PC-3 (cell line): ENCODE measurements around the gene MS4A18. TPM values are rescaled to one million over a fixed set of nuclear protein-coding genes. Genes with fewer than 3 reads are reported as not detected.
A peak's percentile ranks its signal among the peaks of the same experiment; 100 is the strongest.

Source experiments
- ATAC-seq: fragments of 200-7000 bp; cut with Tn5 transposase; 2 replicates; pipeline ENCODE4 v1.9.1; 2020; ENCODE audit warnings: mild to moderate bottlenecking, moderate library complexity
- BruUV-seq: library from RNA; stranded (reverse); fragments of 400-500 nt; replicated peaks from 2 replicates; lab custom pipeline; 2021; lab: Mats Ljungman, UMichigan
- CTCF ChIA-PET: fragments of 300-600 bp; sonication (Branson Sonifier 250); formaldehyde crosslinking; loops from one replicate; lab custom pipeline; 2022; ENCODE audit warnings: antibody characterized with exemption; lab: Charles Lee
- POLR2A ChIA-PET: fragments of 300-600 bp; sonication (Branson Sonifier 250); formaldehyde crosslinking; loops from one replicate; lab custom pipeline; 2022; ENCODE audit warnings: antibody characterized with exemption; ENCODE audit not compliant: unreplicated experiment; lab: Charles Lee
- DNase-seq: peaks from one replicate; pipeline ENCODE4 v3.0.0-alpha.2; 2015
- H2AFZ ChIP-seq: fragments of 300-600 bp; sonication (generic); 2 replicates; pipeline ENCODE4 v1.6.0; 2016; ENCODE audit warnings: antibody characterized with exemption, low read length
- H3F3A ChIP-seq: fragments of 300-600 bp; sonication (generic); one replicate; pipeline ENCODE4 v1.6.0; 2017; ENCODE audit warnings: antibody characterized with exemption, low read length, control low read depth, mild to moderate bottlenecking; ENCODE audit not compliant: unreplicated experiment
- H3K27ac ChIP-seq: fragments of 300-600 bp; sonication (generic); 2 replicates; pipeline ENCODE4 v1.5.1; 2016; ENCODE audit warnings: mild to moderate bottlenecking, low read length
- H3K27me3 ChIP-seq: fragments of 300-600 bp; sonication (generic); 2 replicates; pipeline ENCODE4 v1.6.1; 2016; ENCODE audit warnings: low read length, mixed read lengths
- H3K36me3 ChIP-seq: fragments of 300-600 bp; sonication (generic); 2 replicates; pipeline ENCODE4 v1.6.1; 2016; ENCODE audit warnings: low read depth, mixed run types, low read length, mixed read lengths
- H3K4me1 ChIP-seq: fragments of 300-600 bp; sonication (generic); 2 replicates; pipeline ENCODE4 v1.5.1; 2016; ENCODE audit warnings: low read length; ENCODE audit not compliant: insufficient read depth
- H3K4me2 ChIP-seq: fragments of 300-600 bp; sonication (generic); 2 replicates; pipeline ENCODE4 v1.6.0; 2016; ENCODE audit warnings: low read length
- H3K4me3 ChIP-seq: fragments of 300-600 bp; sonication (generic); 2 replicates; pipeline ENCODE4 v1.5.1; 2016; ENCODE audit warnings: mild to moderate bottlenecking, low read length, mixed read lengths
- H3K79me2 ChIP-seq: fragments of 300-600 bp; sonication (generic); 2 replicates; pipeline ENCODE4 v1.6.1; 2017; ENCODE audit warnings: low read length, mixed read lengths
- H3K9ac ChIP-seq: fragments of 300-600 bp; sonication (generic); 2 replicates; pipeline ENCODE4 v1.6.0; 2016; ENCODE audit warnings: mild to moderate bottlenecking, low read length
- H3K9me2 ChIP-seq: fragments of 300-600 bp; sonication (generic); replicated peaks from 2 replicates; pipeline ENCODE4 v1.6.1; 2016; ENCODE audit warnings: mixed run types, low read length, mixed read lengths
- H3K9me3 ChIP-seq: fragments of 300-600 bp; sonication (generic); 2 replicates; pipeline ENCODE4 v1.6.1; 2016; ENCODE audit warnings: low read length, mixed read lengths
- H4K20me1 ChIP-seq: fragments of 300-600 bp; sonication (generic); 2 replicates; pipeline ENCODE4 v1.6.1; 2016; ENCODE audit warnings: low read length, mixed read lengths
- EZH2 ChIP-seq: fragments of 300-600 bp; sonication (generic); IDR thresholded peaks from one replicate; pipeline ENCODE4 v1.6.1; 2017; ENCODE audit warnings: antibody characterized with exemption, mild to moderate bottlenecking, low read length; ENCODE audit not compliant: unreplicated experiment
- EZH2phosphoT487 ChIP-seq: fragments of 300-600 bp; sonication (generic); IDR thresholded peaks from 2 replicates; pipeline ENCODE4 v1.6.1; 2018; ENCODE audit warnings: mild to moderate bottlenecking, antibody characterized with exemption, low read length, borderline replicate concordance
- intact Hi-C: fragments of 100-400 bp; cut with micrococcal nuclease; formaldehyde crosslinking; loops from 2 replicates; pipeline ENCODE4 v1.9.0; 2023
- total RNA-seq: library from RNA; depleted of rRNA; stranded (reverse); fragments of >200 nt; gene quantifications from 2 replicates; pipeline ENCODE4 v1.2.3, GENCODE V29; 2014
- TF ChIP-seq, protein P1 (sequence below): fragments of 300-600 bp; sonication (generic); conservative IDR thresholded peaks from 2 replicates; pipeline ENCODE4 v1.5.1; 2017; ENCODE audit warnings: antibody characterized with exemption, low read depth, mild to moderate bottlenecking, low read length

MS4A18 gene
- total RNA-seq, 1 experiment from 2014 or later, result not detected

- H3F3A ChIP-seq, result no peaks in the 10 kb centered on the region
- POLR2A ChIA-PET, result no interaction called here
- H4K20me1 ChIP-seq, result no peaks in the 10 kb centered on the region
- DNase-seq, result no peak
- no peak for ATAC-seq
- no peaks in the 10 kb centered on the region for H3K36me3 ChIP-seq
- H3K4me2 ChIP-seq, result no peak overlapping the region
- no peak overlapping the region for H3K4me3 ChIP-seq
- TF ChIP-seq, protein P1, sequence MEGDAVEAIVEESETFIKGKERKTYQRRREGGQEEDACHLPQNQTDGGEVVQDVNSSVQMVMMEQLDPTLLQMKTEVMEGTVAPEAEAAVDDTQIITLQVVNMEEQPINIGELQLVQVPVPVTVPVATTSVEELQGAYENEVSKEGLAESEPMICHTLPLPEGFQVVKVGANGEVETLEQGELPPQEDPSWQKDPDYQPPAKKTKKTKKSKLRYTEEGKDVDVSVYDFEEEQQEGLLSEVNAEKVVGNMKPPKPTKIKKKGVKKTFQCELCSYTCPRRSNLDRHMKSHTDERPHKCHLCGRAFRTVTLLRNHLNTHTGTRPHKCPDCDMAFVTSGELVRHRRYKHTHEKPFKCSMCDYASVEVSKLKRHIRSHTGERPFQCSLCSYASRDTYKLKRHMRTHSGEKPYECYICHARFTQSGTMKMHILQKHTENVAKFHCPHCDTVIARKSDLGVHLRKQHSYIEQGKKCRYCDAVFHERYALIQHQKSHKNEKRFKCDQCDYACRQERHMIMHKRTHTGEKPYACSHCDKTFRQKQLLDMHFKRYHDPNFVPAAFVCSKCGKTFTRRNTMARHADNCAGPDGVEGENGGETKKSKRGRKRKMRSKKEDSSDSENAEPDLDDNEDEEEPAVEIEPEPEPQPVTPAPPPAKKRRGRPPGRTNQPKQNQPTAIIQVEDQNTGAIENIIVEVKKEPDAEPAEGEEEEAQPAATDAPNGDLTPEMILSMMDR, result no peak; the same call in 1 of the 2 replicates
- TF ChIP-seq EZH2 (no peak), EZH2phosphoT487 (no peak)
- H3K4me1 ChIP-seq, result no peaks in the 10 kb centered on the region
- no peaks in the 10 kb centered on the region for H3K79me2 ChIP-seq
- H2AFZ ChIP-seq, result no peak overlapping the region
- no peaks in the 10 kb centered on the region for H3K9me3 ChIP-seq
- no peak overlapping the region for H3K9ac ChIP-seq
- BruUV-seq, result no TSS peak
- peaks cover 49% of the 10 kb centered on the region for H3K27me3 ChIP-seq
- H3K9me2 ChIP-seq, result no peaks in the 10 kb centered on the region
- no peak overlapping the region for H3K27ac ChIP-seq
- intact Hi-C loops, result no loop called here
- CTCF ChIA-PET, result no interaction called here
These were observed 14.6 kb downstream of the MS4A18 start for GRCh38 chr11:60739114-60739513.

DNA sequence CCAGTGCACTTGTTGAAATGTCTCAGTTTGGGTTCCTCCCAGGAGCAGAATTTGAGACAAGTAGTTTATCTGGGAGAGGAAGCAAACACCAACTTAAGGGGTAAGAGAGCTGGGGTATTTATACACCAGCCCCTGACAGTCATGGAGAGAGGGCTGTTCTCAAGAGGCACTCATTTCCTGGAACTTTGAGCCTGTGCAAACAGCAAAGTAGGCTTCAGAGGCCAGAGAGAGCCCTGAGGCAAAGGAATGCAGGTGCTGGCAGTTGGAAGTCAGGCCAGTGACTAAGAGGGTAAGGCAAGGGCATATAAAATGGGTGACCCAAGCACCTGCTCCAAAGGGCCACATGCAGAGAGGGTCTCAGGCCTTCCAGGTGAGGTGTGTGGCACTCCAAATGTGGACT is 16.1 kb downstream of the MS4A18 start:
- H4K20me1 ChIP-seq, result no peaks in the 10 kb centered on the region
- peaks cover 45% of the 10 kb centered on the region for H3K27me3 ChIP-seq
- no peak overlapping the region for H2AFZ ChIP-seq
- no peaks in the 10 kb centered on the region for H3F3A ChIP-seq
- no peak for ATAC-seq
- no TSS peak for BruUV-seq
- TF ChIP-seq EZH2phosphoT487, result no peak
- TF ChIP-seq EZH2, result no peak
- TF ChIP-seq, protein P1, result no peak
- no peak overlapping the region for H3K4me3 ChIP-seq
- CTCF ChIA-PET, result no interaction called here
- POLR2A ChIA-PET, result no interaction called here
- no peaks in the 10 kb centered on the region for H3K9me2 ChIP-seq
- peak; percentile 19 for DNase-seq
- intact Hi-C loops, result no loop called here
- no peak overlapping the region for H3K27ac ChIP-seq
- H3K79me2 ChIP-seq, result no peaks in the 10 kb centered on the region
- H3K9me3 ChIP-seq, result no peaks in the 10 kb centered on the region
- H3K4me2 ChIP-seq, result no peak overlapping the region
- no peaks in the 10 kb centered on the region for H3K4me1 ChIP-seq
- H3K9ac ChIP-seq, result no peak overlapping the region
- no peaks in the 10 kb centered on the region for H3K36me3 ChIP-seq

DNA sequence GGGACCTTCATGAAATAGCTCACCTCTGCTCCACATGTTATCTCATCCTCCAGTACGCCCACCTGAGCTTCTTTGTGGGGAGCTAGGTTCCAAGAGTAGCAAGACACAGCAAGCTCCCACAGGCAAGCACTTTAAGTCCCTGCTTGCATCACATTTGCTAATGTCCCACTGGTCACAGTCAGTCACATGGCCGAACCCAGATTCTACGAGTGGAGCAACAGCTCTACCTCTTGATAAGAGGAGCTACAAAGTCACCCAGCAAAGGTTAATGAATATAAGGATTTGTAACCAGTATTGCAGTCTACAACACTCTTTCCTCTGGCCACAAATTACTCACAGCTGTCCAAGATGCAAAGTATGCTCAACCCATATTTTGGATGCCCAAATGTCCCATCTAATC is 16.9 kb downstream of the MS4A18 start:
- no peaks in the 10 kb centered on the region for H3F3A ChIP-seq
- no peak for ATAC-seq
- H3K9me3 ChIP-seq, result no peaks in the 10 kb centered on the region
- CTCF ChIA-PET, result no interaction called here
- no peaks in the 10 kb centered on the region for H3K79me2 ChIP-seq
- POLR2A ChIA-PET, result interaction anchor here (0.7 kb wide), 1 partner anchor 23 kb away, joined by 3 read pairs; no protein-coding TSS in a partner anchor
- no peak overlapping the region for H3K27ac ChIP-seq
- H3K4me2 ChIP-seq, result no peak overlapping the region
- no peaks in the 10 kb centered on the region for H3K9me2 ChIP-seq
- no peaks in the 10 kb centered on the region for H3K36me3 ChIP-seq
- TF ChIP-seq EZH2 (no peak), EZH2phosphoT487 (no peak)
- TF ChIP-seq, protein P1, result no peak
- no peak overlapping the region for H3K9ac ChIP-seq
- DNase-seq, result no peak
- H3K27me3 ChIP-seq, result peaks cover 38% of the 10 kb centered on the region
- no TSS peak for BruUV-seq
- H3K4me1 ChIP-seq, result no peaks in the 10 kb centered on the region
- H4K20me1 ChIP-seq, result no peaks in the 10 kb centered on the region
- intact Hi-C loops, result no loop called here
- H2AFZ ChIP-seq, result no peak overlapping the region
- no peak overlapping the region for H3K4me3 ChIP-seq
